OCI-LY7 (cell line): ENCODE results near the gene MAG.

Source experiments
- EZH2phosphoT487 ChIP-seq: fragments of 200-600 bp; sonication (generic); IDR thresholded peaks from 2 replicates; pipeline ENCODE4 v1.6.1; 2018; ENCODE audit warnings: low read depth, borderline replicate concordance, mild to moderate bottlenecking, mixed run types, antibody characterized with exemption, low read length, moderate library complexity, mixed read lengths
- TF ChIP-seq, protein P1 (sequence below): fragments of 200-600 bp; sonication (generic); conservative IDR thresholded peaks from 2 replicates; pipeline ENCODE4 v1.5.1; 2014; ENCODE audit warnings: mild to moderate bottlenecking, antibody characterized with exemption, low read length, moderate library complexity, mixed read lengths

- TF ChIP-seq, protein P1, sequence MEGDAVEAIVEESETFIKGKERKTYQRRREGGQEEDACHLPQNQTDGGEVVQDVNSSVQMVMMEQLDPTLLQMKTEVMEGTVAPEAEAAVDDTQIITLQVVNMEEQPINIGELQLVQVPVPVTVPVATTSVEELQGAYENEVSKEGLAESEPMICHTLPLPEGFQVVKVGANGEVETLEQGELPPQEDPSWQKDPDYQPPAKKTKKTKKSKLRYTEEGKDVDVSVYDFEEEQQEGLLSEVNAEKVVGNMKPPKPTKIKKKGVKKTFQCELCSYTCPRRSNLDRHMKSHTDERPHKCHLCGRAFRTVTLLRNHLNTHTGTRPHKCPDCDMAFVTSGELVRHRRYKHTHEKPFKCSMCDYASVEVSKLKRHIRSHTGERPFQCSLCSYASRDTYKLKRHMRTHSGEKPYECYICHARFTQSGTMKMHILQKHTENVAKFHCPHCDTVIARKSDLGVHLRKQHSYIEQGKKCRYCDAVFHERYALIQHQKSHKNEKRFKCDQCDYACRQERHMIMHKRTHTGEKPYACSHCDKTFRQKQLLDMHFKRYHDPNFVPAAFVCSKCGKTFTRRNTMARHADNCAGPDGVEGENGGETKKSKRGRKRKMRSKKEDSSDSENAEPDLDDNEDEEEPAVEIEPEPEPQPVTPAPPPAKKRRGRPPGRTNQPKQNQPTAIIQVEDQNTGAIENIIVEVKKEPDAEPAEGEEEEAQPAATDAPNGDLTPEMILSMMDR: no peak
- no peak for TF ChIP-seq EZH2phosphoT487
These were observed 18.4 kb downstream of the MAG start for GRCh38 chr19:35310331-35310730.
